ENCODE results near the gene CREB3L2. TPM values are rescaled to one million over a fixed set of nuclear protein-coding genes. Genes with fewer than 3 reads are reported as not detected.

The CREB3L2 gene
- total and polyA plus RNA-seq, 8 donors, result 5.8 to 258 (median 23.6) TPM

DNA sequence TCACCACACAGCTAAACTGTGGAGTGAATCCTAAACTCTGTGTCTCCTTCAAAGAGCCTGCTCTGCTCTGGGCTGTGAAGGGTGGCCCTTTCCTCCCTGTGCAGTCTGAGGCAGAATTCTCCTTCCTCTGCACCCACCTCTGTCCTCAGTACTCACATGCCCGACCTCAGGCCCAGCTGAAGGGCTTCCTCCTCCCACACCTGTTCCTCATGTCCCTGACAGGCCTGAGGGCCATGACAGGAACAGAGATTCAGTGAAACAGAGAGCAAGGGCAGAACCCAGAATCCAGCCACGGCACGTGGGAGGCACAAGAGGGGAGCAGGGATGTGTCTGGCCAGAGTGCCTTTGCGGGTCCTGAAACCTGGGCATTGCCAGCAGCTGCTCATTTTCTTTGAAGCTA is 13.9 kb downstream of the CREB3L2 start:
- Histone ChIP-seq H3K9me3 (no peaks in the 10 kb centered on the region), H3K27me3 (no peaks in the 10 kb centered on the region), H3K4me3 (no peak overlapping the region), H3K27ac (peak overlapping the region in 4 of 5 donors; percentile 65 to 97 (median 90)), H3K4me1 (peaks cover 83 to 100% (median 94%) of the 10 kb centered on the region in 4 donors), H3K36me3 (peaks cover 0 to under 1% (median 0%) of the 10 kb centered on the region in 4 donors)
- intact Hi-C loops (cut with DNase I; ENCODE audit: low total_unique reads), result no loop called here
- DNase-seq, result no peak
- WGBS, 5 donors, result 53 to 67% (median 57%) methylated on average over 4 of the region's 4 CpGs
- TF ChIP-seq EP300 (IDR thresholded peaks at IDR 0.05) (no peak), POLR2AphosphoS5 (IDR thresholded peaks at IDR 0.05) (no peak), POLR2A (IDR thresholded peaks at IDR 0.05) (no peak)
- TF ChIP-seq, protein P1, sequence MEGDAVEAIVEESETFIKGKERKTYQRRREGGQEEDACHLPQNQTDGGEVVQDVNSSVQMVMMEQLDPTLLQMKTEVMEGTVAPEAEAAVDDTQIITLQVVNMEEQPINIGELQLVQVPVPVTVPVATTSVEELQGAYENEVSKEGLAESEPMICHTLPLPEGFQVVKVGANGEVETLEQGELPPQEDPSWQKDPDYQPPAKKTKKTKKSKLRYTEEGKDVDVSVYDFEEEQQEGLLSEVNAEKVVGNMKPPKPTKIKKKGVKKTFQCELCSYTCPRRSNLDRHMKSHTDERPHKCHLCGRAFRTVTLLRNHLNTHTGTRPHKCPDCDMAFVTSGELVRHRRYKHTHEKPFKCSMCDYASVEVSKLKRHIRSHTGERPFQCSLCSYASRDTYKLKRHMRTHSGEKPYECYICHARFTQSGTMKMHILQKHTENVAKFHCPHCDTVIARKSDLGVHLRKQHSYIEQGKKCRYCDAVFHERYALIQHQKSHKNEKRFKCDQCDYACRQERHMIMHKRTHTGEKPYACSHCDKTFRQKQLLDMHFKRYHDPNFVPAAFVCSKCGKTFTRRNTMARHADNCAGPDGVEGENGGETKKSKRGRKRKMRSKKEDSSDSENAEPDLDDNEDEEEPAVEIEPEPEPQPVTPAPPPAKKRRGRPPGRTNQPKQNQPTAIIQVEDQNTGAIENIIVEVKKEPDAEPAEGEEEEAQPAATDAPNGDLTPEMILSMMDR (IDR thresholded peaks at IDR 0.05), result no peak

DNA sequence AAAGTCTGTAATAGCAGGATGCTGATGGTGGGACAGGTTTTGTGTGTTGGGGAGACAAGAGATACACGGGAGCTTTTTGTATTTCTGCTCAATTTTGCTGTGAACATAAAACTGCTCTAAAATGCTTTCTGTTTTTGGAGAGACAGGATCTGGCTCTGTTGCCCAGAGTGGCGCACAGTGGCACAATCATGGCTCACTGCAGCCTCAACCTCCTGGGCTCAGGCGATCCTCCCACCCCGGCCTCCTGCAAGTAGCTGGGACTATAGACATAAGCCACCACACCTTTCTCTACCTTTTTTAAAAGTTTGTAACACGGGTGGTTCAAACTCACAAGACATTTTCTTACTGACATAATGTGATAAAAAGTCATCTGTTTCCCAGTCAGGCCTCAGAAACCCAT is 14.3 kb downstream of the CREB3L2 start:
- no peak for DNase-seq
- peaks cover 0 to 5% (median 0%) of the 10 kb centered on the region in 4 donors for H3K36me3 ChIP-seq
- no peaks in the 10 kb centered on the region for H3K27me3 ChIP-seq
- peaks cover 79 to 100% (median 92%) of the 10 kb centered on the region in 4 donors for H3K4me1 ChIP-seq
- WGBS, 5 donors, result 75 to 85% (median 82%) methylated on average over 5 of the region's 5 CpGs
- TF ChIP-seq POLR2A (IDR thresholded peaks at IDR 0.05) (no peak), POLR2AphosphoS5 (IDR thresholded peaks at IDR 0.05) (no peak), EP300 (IDR thresholded peaks at IDR 0.05) (no peak)
- TF ChIP-seq, protein P1 (IDR thresholded peaks at IDR 0.05), result no peak
- H3K9me3 ChIP-seq, result no peaks in the 10 kb centered on the region
- no peak overlapping the region for H3K4me3 ChIP-seq
- H3K27ac ChIP-seq, result peak overlapping the region; percentile 9 to 97 (median 85)
- intact Hi-C loops (cut with DNase I; ENCODE audit: low total_unique reads), result no loop called here

DNA sequence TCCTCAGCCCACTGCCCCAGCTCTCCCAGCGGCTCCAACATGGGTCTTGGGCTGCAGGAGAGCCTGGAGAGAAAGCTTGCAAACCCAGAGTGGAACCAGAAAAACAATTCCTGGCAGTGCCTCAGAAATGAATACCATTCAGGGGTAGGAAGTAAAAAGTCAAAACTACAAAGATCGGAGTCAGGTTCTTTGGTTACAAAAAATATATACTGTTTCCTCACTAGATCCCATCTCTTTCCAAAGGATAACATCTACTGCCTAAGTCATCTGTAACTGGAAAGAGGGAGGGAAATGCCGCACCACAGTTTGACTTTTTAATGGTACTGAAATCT is 14.9 kb downstream of the CREB3L2 start:
- no peak overlapping the region for H3K4me3 ChIP-seq
- intact Hi-C loops (cut with DNase I; ENCODE audit: low total_unique reads), result no loop called here
- peaks cover 76 to 100% (median 89%) of the 10 kb centered on the region in 4 donors for H3K4me1 ChIP-seq
- no peak for DNase-seq
- TF ChIP-seq EP300 (IDR thresholded peaks at IDR 0.05), result no peak
- H3K27ac ChIP-seq, result peak overlapping the region; percentile 65 to 97 (median 85)
- no peaks in the 10 kb centered on the region for H3K9me3 ChIP-seq
- no peaks in the 10 kb centered on the region for H3K27me3 ChIP-seq
- WGBS, 5 donors, result 70 to 75% (median 71%) methylated on average over 3 of the region's 3 CpGs
- H3K36me3 ChIP-seq, result peaks cover 0 to 9% (median 0%) of the 10 kb centered on the region in 4 donors

DNA sequence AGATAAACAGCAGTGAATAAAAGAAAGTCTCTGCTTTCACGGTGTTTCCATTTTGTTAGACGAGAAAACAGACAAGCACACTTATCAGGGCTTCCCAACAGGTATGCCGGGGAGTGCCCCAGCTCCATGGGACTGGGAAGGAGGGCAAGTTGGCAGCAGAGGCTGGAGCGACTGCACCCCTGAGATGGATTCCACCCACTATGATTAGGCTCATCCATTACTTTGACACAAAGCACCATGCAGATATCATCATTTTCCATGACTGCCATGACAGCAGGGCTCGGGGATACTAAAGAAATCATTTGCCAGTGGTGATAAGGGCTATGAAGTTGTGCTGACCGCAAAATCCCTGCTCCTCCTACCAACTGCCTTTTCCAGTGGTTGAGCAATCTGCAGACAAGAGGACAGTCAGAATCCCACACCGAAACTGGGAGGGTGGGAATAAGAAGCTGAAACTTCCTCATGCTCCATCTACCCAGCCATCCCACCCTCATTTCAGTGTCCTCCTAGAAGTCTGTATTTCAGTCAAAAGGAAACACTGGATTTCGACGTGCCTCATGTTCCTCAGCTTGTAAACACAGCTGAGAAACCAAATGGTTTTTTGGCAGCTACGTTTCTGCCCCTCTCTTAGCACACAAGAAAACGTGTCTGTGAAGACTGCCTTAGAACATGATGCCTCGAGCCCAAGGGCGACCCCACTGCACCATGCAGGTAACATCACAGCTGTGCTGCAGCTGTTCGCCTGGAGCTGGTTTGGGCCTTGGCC is 15.5 kb downstream of the CREB3L2 start:
- peak in 1 of 2 donors; percentile 35 for DNase-seq
- Histone ChIP-seq H3K27me3 (no peaks in the 10 kb centered on the region), H3K27ac (peak overlapping the region; percentile 65 to 97 (median 85)), H3K4me3 (no peak overlapping the region), H3K4me1 (peaks cover 76 to 100% (median 89%) of the 10 kb centered on the region in 4 donors), H3K9me3 (no peaks in the 10 kb centered on the region), H3K36me3 (peaks cover 0 to 9% (median 0%) of the 10 kb centered on the region in 4 donors)
- WGBS, 5 donors, result 30 to 55% (median 37%) methylated on average over 14 of the region's 14 CpGs
- peak in 2 of 3 donors; percentile 28 to 70 for TF ChIP-seq POLR2AphosphoS5 (IDR thresholded peaks at IDR 0.05)
- TF ChIP-seq, protein P1 (IDR thresholded peaks at IDR 0.05), result no peak
- intact Hi-C loops (cut with DNase I; ENCODE audit: low total_unique reads), result no loop called here

DNA sequence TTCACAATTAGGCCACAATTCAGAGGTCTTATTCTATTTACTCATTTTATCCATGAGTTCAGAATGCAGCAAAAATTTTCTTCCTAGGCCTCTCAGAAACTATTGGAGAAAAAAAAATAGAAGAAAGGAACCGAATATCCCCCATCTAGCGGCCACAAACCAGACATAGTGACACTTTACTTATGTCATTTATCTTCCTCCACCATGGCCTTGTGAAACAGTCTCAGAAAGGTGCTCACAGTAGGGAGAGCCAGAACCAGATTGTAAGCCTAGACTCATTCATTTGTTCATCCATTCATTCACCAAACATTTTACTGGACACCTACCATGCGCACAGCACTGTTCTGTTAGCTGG is 16.0 kb downstream of the CREB3L2 start:
- 75 to 91% (median 78%) methylated on average over 3 of the region's 3 CpGs for WGBS, 5 donors
- TF ChIP-seq, protein P1 (IDR thresholded peaks at IDR 0.05), result no peak
- TF ChIP-seq POLR2A (IDR thresholded peaks at IDR 0.05), result no peak
- no peak for TF ChIP-seq EP300 (IDR thresholded peaks at IDR 0.05)
- TF ChIP-seq POLR2AphosphoS5 (IDR thresholded peaks at IDR 0.05), result no peak
- peak overlapping the region in 4 of 5 donors; percentile 65 to 97 (median 90) for H3K27ac ChIP-seq
- H3K27me3 ChIP-seq, result no peaks in the 10 kb centered on the region
- DNase-seq, result no peak
- no peaks in the 10 kb centered on the region for H3K9me3 ChIP-seq
- H3K4me3 ChIP-seq, result no peak overlapping the region
- H3K36me3 ChIP-seq, result peaks cover 0 to 9% (median 0%) of the 10 kb centered on the region in 4 donors
- H3K4me1 ChIP-seq, result peaks cover 77 to 100% (median 89%) of the 10 kb centered on the region in 4 donors
- intact Hi-C loops (cut with DNase I; ENCODE audit: low total_unique reads), result no loop called here
